HG03521 (cell line): ENCODE results near the gene ATP2A3.

ENCODE experiments used
- ATAC-seq: cut with Tn5 transposase; IDR thresholded peaks from one replicate; pipeline ENCODE4 v1.9.1; 2021; ENCODE audit warnings: mild to moderate bottlenecking, moderate library complexity; ENCODE audit not compliant: unreplicated experiment

ATP2A3 gene

DNA sequence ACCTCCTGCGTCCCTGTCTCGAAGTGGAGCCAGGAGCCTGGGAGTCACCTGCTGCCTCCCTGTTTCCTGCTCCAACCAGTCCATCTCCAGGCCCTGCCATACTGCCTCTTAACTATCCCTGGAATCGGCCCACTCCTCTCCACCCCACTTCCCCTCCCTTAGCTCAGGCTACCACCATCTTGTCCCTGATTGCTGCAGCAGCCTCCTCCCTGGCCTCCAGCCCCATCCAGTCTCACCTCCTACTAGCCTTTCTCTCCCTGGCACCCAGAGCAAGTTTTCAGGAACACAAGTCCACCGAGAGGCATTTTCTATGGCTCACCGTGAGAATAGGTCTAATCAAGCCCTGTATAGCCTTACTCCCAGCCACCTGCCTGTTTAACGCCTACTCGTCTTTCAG is 70.5 kb downstream of the ATP2A3 start:
- no peak for ATAC-seq

DNA sequence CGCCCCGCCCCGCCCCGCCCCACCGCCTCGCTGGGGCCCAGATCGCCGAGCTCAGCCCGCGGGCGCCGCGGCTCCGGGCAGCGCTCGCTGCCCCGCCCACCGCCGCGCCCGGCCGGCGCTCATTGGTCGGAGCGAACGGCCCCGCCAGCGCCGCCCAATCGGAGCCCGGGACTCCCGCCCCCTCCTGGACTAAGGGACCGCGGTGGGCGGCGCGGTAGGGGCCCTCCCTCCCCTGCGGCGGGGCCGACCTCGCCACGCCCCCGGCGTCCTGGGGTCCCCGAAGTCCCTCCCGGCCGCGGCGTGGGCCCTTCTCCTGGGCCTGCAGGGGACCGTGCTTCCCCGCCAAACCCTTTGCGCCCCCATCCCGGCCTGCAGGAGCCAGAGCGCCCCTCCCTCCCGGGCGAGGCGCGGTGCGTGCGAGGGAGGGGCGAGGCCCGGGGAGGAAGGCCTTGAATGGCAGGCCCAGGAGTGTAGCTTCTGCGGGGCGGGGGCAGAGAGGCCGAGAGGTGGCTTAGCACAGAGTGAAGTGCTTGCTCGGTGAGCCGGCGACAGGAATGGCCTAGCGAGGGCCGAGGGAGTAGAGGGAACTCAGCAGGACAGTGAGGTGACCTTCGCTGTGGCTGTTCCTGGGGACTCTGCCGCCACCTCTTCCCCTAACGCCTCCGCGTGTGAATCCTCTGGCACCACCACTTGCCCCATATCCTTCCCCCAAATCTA is 71.1 kb downstream of the ATP2A3 start, which contains the start of gene CAMKK1:
Gene CAMKK1, minus strand, starts transcription at position 51 of the 717 bp plus-strand sequence. CDS start 7,366 bp downstream, outside the sequence.
- ATAC-seq = peak; percentile 90

- ATAC-seq = no peak
Observed at GRCh38 chr17:3892095-3892998, 71.9 kb downstream of the ATP2A3 start.

GRCh38 chr17:3891626-3892094 is 72.6 kb downstream of the ATP2A3 start:
- ATAC-seq = no peak

DNA sequence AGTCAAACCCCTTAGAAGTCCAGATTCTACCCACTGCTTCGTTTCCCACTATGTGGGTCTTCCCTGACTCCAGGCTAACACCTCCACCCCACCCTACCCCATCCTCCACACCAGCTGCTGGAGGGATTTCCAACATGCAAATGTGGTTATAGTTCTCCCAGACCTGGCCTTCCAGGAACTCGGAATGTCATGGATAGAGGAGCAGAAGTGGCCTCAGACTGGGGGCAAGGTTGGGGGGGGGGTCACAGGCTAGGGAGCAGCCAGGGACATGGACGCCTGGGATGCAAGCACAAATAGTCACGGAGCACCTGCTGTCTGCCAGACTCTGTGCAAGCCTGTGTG is 73.4 kb downstream of the ATP2A3 start:
- ATAC-seq = no peak

DNA sequence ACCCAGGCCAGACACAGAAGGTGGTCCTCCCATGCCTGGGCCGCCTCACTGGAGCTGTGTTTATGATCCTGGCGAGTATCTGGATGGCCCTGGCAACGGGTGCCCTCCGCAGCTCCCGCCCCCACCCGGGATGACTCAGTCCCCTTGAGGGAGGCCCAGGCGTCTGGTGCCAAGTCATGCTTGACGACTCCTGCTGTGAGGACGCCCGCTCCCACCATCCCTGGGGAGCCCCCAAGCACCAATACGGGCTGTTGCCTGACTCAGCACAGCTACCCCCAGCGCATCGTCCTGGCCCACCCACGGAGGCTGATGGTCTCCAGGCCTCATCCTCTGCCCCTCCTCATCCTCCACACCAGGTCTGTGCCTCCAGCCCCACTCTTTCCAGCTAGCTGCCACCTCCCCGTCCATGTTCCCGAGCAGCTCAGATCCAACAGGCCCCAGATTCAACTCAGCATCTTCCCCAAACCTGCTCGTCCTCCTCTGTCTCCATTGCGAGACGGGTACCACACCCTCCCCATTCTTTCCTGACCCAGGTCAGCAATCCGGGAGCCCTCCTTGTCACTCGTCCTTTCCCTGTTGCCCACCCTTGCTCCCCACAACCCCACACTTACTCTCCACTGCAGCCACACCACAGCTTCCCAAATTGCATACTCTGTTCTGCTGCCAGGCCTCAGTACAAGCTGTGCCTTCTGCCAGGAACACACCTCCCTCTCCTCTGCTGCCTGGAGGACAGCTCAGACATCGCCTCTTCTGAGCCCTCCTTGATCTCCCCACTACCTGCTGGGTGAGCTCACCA is 74.0 kb downstream of the ATP2A3 start:
- ATAC-seq = no peak

DNA sequence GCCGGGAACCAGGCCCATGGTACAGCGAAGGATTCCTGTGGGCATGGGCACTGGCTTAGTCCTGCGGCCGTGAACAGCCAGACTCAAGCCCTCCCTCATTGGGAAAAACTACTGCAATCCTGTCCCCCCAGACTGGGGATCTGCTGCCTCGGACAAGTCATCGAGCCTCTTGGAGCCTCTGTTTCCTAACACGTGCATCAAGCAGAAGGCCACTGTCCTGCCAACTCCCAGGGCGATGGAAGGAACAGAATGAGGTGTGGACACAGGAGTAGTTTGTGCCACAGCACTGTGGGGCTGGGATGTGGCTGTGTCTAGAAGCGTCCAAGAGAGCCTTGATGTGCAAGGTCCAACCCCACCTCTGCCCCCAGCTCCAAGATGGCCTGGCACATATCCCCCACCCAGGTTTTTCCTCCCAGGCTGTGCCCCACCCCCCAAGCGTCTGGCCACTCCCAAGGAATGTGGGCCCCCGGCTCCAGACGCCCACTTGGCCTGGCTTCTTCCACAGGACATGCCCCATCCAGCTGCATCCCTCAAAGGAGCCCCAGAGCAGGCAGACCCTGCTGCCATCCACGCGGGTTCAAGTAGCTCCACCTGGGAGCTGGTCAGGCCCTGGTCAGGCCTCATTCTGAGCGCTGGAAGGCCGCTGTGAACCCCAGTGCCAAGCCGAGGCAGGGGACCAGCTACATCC is 74.8 kb downstream of the ATP2A3 start:
- ATAC-seq = no peak

DNA sequence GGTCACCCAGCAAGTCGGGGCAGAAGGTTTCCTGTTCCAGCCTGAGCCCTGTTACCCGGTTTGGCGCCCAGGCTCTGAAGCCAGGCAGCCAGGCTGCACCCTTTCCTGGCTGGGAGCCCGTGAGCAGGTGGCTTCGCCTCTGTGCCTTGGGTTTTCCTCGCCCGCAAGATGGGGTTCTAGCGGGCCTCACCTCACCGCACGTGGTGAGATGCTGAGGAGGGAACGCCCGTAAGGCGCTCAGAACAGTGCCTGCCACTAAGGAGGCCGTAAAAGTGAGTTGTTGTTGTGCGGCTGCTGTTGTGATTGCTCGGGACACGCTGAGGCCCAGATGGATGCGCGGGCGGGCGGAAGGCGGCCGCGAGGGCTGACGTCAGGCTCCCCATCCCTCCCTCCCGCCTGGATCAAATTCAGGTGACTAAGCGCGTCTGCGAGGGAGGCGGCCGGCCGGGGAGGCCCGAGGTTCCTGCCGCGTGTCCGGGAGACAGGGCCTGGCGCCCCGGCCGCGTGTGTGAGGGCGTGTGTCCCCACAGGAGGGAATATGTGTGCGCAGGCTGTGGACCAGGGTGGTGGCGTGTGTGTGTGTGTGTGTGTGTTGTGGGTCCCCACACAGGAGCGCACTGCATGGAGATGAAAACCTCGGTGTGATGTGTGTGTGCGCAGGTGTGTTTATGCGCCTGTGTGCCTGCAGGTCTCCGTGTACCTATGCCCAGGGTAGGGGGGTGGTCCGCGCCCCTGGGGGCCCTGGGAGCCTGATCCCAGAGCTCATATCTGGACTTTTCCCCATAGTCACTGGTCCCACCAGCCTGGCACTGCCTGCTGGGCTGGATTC is 75.7 kb downstream of the ATP2A3 start:
- no peak for ATAC-seq

GRCh38 chr17:3887804-3888203 is 76.4 kb downstream of the ATP2A3 start:
- no peak for ATAC-seq

- no peak for ATAC-seq
Observed at GRCh38 chr17:3887394-3887793, 76.8 kb downstream of the ATP2A3 start.

DNA sequence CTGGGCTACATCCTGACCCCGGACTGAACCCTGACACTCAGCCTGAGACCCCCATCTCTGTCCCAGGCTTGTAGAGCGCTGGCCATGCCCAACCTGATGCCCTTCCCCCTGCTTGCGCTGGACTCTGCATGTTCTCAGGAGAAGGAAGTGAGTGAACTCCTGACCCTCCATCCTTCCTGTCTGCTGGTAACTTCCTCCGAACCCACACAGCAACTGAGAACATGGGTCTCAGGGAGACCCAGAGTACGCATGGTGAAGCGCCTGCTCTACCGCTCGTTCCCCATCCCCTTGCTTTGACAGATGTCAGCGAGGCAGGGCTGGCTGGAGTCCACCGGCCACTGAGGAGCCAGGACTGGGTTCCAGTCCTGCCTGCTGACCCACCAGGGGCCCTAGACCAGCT is 77.5 kb downstream of the ATP2A3 start:
- no peak for ATAC-seq

GRCh38 chr17:3885970-3886369 is 78.3 kb downstream of the ATP2A3 start:
- ATAC-seq = no peak

GRCh38 chr17:3885271-3885670 is 79.0 kb downstream of the ATP2A3 start:
- ATAC-seq = no peak

DNA sequence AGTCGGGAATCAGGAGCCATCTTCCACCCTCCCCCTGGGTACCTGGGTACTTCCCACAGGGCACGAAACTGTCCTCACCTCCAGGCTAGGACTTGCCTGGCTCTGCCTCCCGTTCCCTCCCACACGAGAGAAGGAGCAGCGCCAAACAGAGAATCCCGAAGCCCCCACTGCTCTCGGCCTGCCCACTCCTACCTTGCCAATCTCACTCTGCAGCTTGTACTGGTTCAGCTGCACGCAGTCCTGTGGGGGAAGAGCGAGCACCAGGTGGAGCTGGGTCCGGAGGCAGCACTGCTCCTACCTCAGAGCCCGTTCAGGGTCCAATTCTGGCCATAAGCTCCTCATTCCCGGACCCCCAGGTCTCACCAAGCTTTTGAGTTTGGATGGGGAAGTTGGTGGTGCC is 80.0 kb downstream of the ATP2A3 start:
- no peak for ATAC-seq

DNA sequence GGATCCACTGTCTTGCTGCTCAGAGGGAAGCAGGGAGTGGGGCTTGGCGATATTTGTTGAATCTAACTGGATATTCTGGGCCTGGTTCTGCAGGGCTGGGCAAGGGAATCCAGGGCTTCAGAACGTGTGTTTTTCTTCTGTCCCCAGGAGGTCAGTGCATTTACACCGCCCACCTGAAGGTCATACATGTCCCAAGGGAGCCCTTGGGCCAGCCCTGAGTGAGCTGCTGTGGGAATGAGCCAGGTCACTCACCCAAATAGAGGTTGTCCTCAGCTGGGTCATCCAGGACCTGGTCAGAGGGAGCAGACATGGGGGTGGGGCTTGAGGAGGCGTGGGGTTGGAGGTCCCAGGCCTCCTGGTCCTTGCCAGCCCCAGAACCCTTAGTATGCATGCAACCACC is 82.0 kb downstream of the ATP2A3 start:
- no peak for ATAC-seq

- no peak for ATAC-seq
Observed at GRCh38 chr17:3880983-3881382, 83.3 kb downstream of the ATP2A3 start.

- no peak for ATAC-seq
Observed at GRCh38 chr17:3879591-3880417, 84.4 kb downstream of the ATP2A3 start.

DNA sequence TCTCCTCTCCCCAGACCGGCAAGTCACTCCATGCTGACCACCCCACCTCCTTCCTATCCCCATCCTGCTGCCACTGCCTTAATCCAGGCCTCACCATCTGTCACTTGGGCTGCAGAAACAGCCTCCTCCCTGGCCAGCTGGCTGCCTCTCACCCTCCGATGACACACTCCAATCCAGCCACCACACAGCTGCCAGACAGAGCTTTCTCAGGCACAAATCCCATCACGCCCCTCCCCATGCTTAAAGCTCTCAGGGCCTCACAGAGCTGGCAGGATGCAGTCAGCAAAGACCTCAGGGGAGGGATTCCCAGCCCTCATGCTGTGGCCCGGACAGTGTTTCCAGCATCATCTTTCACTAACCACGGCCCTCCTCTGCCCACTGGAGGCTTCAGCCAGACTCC is 85.1 kb downstream of the ATP2A3 start:
- ATAC-seq = no peak

- ATAC-seq = no peak
Observed at GRCh38 chr17:3877220-3877619, 87.0 kb downstream of the ATP2A3 start.
